NT2/D1 (cell line): ENCODE results near the gene CASK.

Experiments used
- SUZ12 ChIP-seq: IDR thresholded peaks from 2 replicates; pipeline ENCODE4 v1.6.1; 2011; ENCODE audit not compliant: insufficient read length, insufficient read depth; ENCODE audit errors: extremely low read depth
- YY1 ChIP-seq: IDR thresholded peaks from 2 replicates; pipeline ENCODE4 v1.6.1; 2011; ENCODE audit not compliant: insufficient read length, insufficient read depth
- ZNF274 ChIP-seq: IDR thresholded peaks from 2 replicates; pipeline ENCODE4 v1.6.1; 2011; ENCODE audit warnings: mild to moderate bottlenecking, low read depth, low read length

DNA sequence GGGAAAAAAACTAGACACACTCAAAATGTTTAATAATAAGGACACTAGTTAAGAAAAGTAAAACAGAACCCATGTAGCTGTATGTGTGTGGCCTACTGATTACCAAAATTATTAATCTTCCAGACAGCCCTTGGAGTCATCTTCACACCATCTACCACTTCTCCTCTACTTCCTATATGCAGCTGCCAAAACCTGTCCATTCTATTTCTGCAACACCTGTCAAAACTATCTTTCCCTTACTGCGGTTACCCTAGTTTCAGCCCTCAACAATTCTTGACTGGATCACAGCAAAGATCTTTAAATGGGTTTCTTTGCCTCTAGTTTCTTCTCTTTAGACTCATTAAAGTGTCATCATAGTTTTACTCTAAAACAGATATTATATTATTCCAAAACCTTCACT is 126.8 kb downstream of the CASK start:
- no peak for TF ChIP-seq YY1
- TF ChIP-seq ZNF274, result no peak
- no peak for TF ChIP-seq SUZ12
